Fibroblast of lung (primary cell): ENCODE data around the gene CBFB. TPM values are rescaled to one million over a fixed set of nuclear protein-coding genes. Genes with fewer than 3 reads are reported as not detected.
A peak's percentile ranks its signal among the peaks of the same experiment; 100 is the strongest.

Experiments used
- DNase-seq, 2 donors: peaks; one replicate each; pipeline versions ENCODE4 v3.0.0 to v3.0.0-alpha.2; 2010; ENCODE audit warnings: low read depth in 2 of 2
- H2AFZ ChIP-seq: 2 replicates; pipeline ENCODE4 v1.5.1; 2012; ENCODE audit warnings: low read length, control low read depth, inconsistent platforms
- H3K27ac ChIP-seq: 2 replicates; pipeline ENCODE4 v1.5.1; 2011; ENCODE audit warnings: low read length, control low read depth; ENCODE audit not compliant: insufficient read depth
- H3K27me3 ChIP-seq: 2 replicates; pipeline ENCODE4 v1.5.1; 2011; ENCODE audit warnings: mild to moderate bottlenecking, low read length; ENCODE audit not compliant: control insufficient read depth, insufficient read depth
- H3K36me3 ChIP-seq: 2 replicates; pipeline ENCODE4 v1.5.1; 2011; ENCODE audit warnings: low read length; ENCODE audit not compliant: control insufficient read depth, insufficient read depth
- H3K4me1 ChIP-seq: 2 replicates; pipeline ENCODE4 v1.5.1; 2011; ENCODE audit warnings: low read length; ENCODE audit not compliant: control insufficient read depth, insufficient read depth; ENCODE audit errors: extremely low read depth
- H3K4me2 ChIP-seq: 2 replicates; pipeline ENCODE4 v1.5.1; 2011; ENCODE audit warnings: low read length, control low read depth; ENCODE audit not compliant: insufficient read depth; ENCODE audit errors: extremely low read depth
- H3K4me3 ChIP-seq, 4 experiments: fragments of 200-600 bp in 1 of 4; sonication (generic) in 1 of 4; replicated peaks in 1 of 4; 2 replicates each; pipeline ENCODE4 v1.5.1; 2011 to 2016; ENCODE audit warnings: low read length in 4 of 4, low read depth in 3 of 4, mild to moderate bottlenecking in 3 of 4, control low read depth in 2 of 4, inconsistent platforms in 1 of 4, mixed read lengths in 1 of 4; ENCODE audit not compliant: insufficient read depth in 1 of 4; ENCODE audit errors: control extremely low read depth in 1 of 4
- H3K79me2 ChIP-seq: 2 replicates; pipeline ENCODE4 v1.5.1; 2012; ENCODE audit warnings: mild to moderate bottlenecking, low read length, inconsistent platforms; ENCODE audit not compliant: control insufficient read depth, insufficient read depth
- H3K9ac ChIP-seq: 2 replicates; pipeline ENCODE4 v1.5.1; 2011; ENCODE audit warnings: mild to moderate bottlenecking, low read length, control low read depth; ENCODE audit not compliant: insufficient read depth
- H3K9me3 ChIP-seq: 2 replicates; pipeline ENCODE4 v1.5.1; 2012; ENCODE audit warnings: low read depth, low read length; ENCODE audit not compliant: control insufficient read depth, insufficient read depth
- H4K20me1 ChIP-seq: 2 replicates; pipeline ENCODE4 v1.5.1; 2011; ENCODE audit warnings: low read length; ENCODE audit not compliant: control insufficient read depth, insufficient read depth; ENCODE audit errors: extremely low read depth
- CTCF ChIP-seq, 2 donors: IDR thresholded peaks in 1 of 2; conservative IDR thresholded peaks in 1 of 2; 1 replicate in 1 of 2; 2 replicates in 1 of 2; pipeline ENCODE4 v1.5.1; 2011 to 2012; ENCODE audit warnings: low read length in 2 of 2, control low read depth in 1 of 2, inconsistent platforms in 1 of 2, low read depth in 1 of 2, mild to moderate bottlenecking in 1 of 2
- EZH2 ChIP-seq: IDR thresholded peaks from 2 replicates; pipeline ENCODE4 v1.5.1; 2012; ENCODE audit warnings: low read length, control low read depth, mild to moderate bottlenecking; ENCODE audit errors: missing control alignments
- polyA plus RNA-seq, 2 donors: library from polyadenylated mRNA; depleted of rRNA in 1 of 2; stranded (reverse) in 1 of 2; unstranded in 1 of 2; fragments of >200 nt; gene quantifications; 2 replicates each; pipeline ENCODE4 v1.2.1, GENCODE V29; 2011 to 2012; ENCODE audit warnings: missing spikeins in 1 of 2
- total RNA-seq: library from RNA; depleted of rRNA; stranded (reverse); fragments of >200 nt; gene quantifications from 2 replicates; pipeline ENCODE4 v1.2.1, GENCODE V29; 2014

The CBFB gene
- total and polyA plus RNA-seq, 2 donors (not counting 1 experiment from before 2014, with no cell fraction given), result 51.7 to 64.1 TPM

GRCh38 chr16:67105881-67106280 lies 76.9 kb downstream of the CBFB start:
- Histone ChIP-seq H3K27me3 (no peaks in the 10 kb centered on the region), H3K4me3 (no peak overlapping the region), H3K79me2 (peaks cover 11% of the 10 kb centered on the region), H4K20me1 (no peaks in the 10 kb centered on the region), H3K9ac (no peak overlapping the region), H2AFZ (no peak overlapping the region), H3K36me3 (no peaks in the 10 kb centered on the region), H3K4me1 (peaks cover 11% of the 10 kb centered on the region), H3K9me3 (no peaks in the 10 kb centered on the region), H3K4me2 (no peak overlapping the region), H3K27ac (no peak overlapping the region)
- DNase-seq, result no peak
- no peak for TF ChIP-seq EZH2
- TF ChIP-seq CTCF (conservative IDR thresholded peaks at IDR 0.05 in 1 of 2, IDR thresholded peaks at IDR 0.05 in 1 of 2; ENCODE audit: low read depth in 1 of 2, low read length in 2 of 2), result no peak

- H3K27ac ChIP-seq, result no peak overlapping the region
- no peaks in the 10 kb centered on the region for H3K27me3 ChIP-seq
Measured at GRCh38 chr16:67108489-67108888, 79.5 kb downstream of the CBFB start.

GRCh38 chr16:67108931-67109406 lies 80.0 kb downstream of the CBFB start:
- no peaks in the 10 kb centered on the region for H4K20me1 ChIP-seq
- H3K9ac ChIP-seq, result peak overlapping the region; percentile 41
- peaks cover 35% of the 10 kb centered on the region for H3K79me2 ChIP-seq
- TF ChIP-seq CTCF (conservative IDR thresholded peaks at IDR 0.05 in 1 of 2, IDR thresholded peaks at IDR 0.05 in 1 of 2; ENCODE audit: low read depth in 1 of 2, low read length in 2 of 2), result no peak
- no peak for TF ChIP-seq EZH2
- H3K27ac ChIP-seq, result peak overlapping the region; percentile 65
- H2AFZ ChIP-seq, result peak overlapping the region; percentile 96
- peak overlapping the region; percentile 67 for H3K4me2 ChIP-seq
- peaks cover 10% of the 10 kb centered on the region for H3K4me1 ChIP-seq
- no peak for DNase-seq
- peak overlapping the region in 2 of 4 experiments; percentile 46 to 99 for H3K4me3 ChIP-seq
- H3K36me3 ChIP-seq, result no peaks in the 10 kb centered on the region
- no peaks in the 10 kb centered on the region for H3K9me3 ChIP-seq
- no peaks in the 10 kb centered on the region for H3K27me3 ChIP-seq

More at GRCh38 chr16:67108489-67108888, 79.5 kb downstream of the CBFB start:
- Histone ChIP-seq H3K9me3 (no peaks in the 10 kb centered on the region), H3K4me3 (no peak overlapping the region), H4K20me1 (no peaks in the 10 kb centered on the region), H3K79me2 (peaks cover 32% of the 10 kb centered on the region), H3K9ac (no peak overlapping the region), H2AFZ (no peak overlapping the region), H3K36me3 (no peaks in the 10 kb centered on the region), H3K4me1 (peaks cover 10% of the 10 kb centered on the region), H3K4me2 (no peak overlapping the region)
- no peak for TF ChIP-seq CTCF (conservative IDR thresholded peaks at IDR 0.05 in 1 of 2, IDR thresholded peaks at IDR 0.05 in 1 of 2; ENCODE audit: low read depth in 1 of 2, low read length in 2 of 2)
- no peak for TF ChIP-seq EZH2
- DNase-seq, result no peak
